HG03097 (cell line): ENCODE results near the gene APBA2.

Source experiments
- ATAC-seq: cut with Tn5 transposase; IDR thresholded peaks from one replicate; pipeline ENCODE4 v1.9.1; 2021; ENCODE audit not compliant: unreplicated experiment, low FRiP score

Gene APBA2

DNA sequence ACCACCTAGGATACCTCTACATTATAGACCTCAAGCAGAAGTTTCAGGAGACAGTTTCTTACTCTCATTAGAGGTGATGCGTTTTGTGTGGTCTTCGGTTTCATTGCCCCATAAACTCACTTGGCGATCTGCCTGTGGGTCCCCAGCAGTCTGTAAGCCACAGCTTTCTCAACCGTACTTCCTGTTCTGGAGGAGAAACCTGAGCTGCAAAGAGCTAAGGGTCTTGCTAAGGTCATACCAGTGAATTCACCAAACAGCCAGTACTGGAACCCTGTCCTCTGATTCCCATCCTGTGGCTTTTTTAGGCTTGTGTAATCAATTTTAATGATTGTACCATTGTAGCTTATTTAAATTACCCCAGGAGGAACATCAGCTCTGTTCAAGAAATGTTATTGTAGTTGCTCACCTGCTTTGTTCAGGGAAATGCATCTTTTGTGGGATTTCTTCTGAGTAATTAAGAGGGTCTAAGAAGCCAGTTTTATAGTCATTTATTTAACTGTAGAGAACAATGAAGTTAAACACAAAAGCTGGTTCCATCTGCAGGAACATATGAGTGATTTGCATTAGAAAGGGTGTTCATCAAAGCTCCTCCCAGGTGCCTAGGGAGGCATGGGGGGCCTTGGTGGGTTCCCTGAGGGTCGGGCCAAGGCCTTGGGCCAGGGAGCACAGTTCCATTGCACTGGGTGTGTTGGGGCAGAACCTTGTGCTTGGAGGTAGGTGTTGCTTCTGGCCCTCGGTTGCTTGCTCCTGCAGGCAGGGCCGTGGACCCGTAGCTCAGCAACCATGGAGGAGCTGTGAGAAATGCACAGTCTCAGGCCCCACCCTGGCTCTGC is 69.6 kb downstream of the APBA2 start:
- ATAC-seq: no peak

DNA sequence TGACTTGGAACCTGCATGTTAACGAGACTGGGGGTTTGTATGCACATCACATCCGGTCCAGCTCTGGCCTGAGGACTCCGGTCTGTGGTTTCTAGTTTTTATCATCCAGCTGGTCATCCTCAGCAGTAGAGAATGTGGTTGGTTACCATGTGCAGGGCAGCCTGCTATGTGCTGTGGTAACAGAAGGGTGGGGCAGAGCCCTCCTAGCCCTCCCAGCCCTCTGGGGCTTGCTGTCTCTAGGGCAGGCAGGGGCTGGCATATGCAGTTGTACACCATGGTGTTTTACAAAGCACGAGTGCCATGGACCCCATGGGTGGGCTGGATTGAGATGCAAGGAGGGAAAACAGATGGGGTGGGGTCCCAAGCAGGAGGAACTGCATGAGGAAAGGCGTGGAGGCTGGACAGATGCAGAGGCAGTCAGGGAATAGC is 70.2 kb downstream of the APBA2 start:
- no peak for ATAC-seq

DNA sequence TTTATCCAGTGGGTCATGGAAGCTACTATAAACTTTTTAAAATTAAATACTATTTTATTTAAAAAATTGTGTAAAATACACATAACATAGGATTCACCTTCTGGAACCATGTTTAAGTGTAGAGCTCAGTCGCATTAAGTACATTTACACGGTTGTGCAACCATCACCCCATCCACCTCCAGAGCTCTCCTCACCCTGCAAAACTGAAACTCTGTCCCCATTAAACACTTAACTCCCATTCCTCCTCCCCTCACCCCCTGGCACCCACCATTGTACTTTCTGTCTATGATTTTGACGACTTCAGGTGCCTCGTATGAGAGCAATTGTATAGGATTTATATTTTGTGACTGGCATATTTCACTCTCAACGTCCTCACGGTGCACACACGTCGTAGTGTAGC is 70.7 kb downstream of the APBA2 start:
- no peak for ATAC-seq

DNA sequence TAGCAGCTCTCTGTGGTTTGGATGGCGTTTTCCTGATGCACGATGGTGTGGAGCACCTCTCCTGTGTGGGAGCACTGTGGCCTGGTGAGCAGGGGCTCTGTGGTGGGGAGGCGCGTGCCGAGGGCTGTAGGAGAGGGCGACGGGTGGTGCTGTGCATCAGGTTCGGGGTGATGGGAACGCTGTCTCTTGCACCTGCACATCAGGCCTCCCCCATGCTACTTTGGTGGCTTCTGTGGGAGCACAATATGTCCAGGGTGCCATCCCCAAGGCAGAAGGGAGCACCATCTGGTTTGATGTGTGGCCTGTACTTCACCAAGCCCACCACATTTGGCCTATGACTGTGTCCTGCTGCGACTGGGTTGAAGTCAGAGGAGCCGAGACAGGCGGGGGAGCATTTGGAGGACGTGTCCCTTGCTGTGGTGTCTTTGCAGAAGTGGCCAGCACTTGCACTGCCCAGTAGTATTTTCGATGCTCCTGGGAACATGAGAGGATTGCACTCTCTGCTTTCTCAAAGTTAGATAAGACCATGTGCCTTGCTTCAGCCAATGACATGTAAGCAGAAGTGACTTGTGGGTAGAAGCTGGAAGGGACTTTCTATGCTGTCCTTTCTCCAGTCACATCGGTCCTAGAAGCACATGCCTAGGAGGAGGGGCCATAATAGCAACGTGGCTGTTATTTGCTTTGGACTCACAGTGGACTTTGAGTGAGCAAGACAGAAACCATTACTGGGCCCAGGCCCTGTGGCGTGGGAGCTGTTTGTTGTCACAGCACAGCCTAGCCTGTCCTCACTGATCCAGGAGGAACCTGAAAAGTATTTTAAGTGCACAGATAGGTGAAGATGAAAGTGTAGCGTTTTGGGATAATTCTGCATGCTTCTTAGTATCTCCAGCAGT is 72.1 kb downstream of the APBA2 start:
- no peak for ATAC-seq

DNA sequence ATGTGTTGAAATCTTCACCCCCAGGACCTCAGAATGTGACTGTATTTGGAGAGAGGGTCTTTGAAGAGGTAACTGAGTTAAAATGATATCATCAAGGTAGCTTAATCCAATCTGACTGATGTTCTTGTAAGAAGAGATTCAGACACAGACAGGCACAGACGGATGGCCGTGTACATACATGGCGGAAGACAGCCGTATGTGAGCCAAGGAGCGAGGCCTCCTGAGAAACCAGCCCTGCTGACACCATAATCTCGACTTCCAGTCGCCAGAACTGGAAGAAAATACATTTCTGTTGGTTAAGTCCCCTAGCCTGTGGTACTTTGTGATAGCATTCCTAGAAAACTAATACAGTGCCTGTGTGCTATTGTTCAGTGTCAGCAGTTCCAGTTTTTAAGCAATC is 73.6 kb downstream of the APBA2 start:
- ATAC-seq: no peak

DNA sequence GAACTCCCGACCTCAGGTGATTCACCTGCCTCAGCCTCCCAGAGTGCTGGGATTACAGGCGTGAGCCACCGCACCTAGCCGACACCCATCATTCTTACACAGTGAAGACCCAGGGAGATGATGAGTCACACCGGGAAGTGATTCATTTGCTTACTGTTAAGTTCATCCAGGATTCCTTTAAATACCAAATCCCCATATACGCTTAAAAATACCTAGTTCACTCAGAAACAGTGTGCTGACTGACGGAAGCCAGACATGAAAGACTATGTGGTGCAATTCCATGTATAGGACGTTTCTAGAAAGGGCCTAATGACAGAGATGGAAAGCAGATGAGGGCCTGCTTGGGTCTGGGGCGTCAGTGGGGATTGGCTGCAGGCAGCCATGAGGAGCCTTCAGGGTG is 75.2 kb downstream of the APBA2 start:
- ATAC-seq: no peak

DNA sequence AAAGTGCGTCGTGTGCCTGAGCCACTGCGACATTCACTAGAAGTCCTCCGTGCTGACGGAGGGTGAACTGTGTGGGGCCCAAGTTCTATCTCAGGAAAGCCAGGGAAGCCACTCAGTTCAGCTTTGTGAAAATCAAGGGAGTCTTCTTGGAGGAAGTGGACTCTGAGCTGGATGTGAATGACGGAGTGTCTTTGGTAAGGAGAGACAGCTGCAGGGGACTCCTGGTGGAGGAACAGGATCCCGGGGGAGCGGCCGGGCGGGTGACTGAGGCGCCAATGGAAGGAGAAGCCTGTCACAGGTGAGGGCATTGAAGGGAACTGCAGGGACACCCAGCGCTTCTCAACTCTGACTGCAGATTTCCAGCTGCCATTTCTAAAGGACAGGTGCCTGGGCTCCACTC is 75.6 kb downstream of the APBA2 start:
- ATAC-seq: no peak

DNA sequence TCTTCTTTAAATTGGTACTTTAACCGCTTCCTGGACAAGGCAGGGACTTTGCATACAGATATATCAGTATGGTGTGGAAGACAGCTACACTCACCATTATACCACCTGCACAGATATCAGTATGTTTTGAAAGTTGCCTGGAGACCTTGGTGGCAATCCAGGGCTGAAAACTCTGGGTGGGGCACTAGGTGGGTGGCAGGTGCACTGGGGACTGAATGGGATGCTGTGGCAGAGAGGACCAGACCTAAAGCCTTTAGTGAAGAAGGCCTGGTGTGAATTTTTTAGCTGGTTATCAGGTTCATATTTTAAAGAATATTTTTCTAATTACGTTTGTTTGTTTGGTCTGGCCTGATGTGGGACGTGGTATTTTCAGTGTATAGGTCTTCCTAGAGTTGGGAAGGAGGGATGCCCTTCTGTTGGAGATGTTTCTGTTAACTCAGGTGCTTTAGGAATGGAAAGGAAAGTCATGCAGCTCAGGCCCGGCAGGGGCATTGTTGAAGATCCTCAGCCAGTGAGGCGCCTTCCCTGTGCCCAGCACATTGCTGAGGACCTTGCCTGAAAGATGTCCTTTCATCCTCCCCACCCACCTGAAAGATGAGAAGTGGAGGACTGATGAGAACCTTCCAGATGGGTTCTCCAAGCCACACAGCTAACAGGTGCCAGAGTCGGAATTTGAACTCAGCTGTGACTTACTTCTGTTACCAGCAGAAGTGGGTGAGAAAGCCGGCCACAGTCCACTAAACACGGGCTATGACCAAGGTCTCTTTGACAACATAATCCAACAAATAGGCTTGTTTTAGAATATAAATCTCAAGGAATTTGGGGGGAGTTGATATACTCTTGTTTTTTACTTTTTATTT is 77.3 kb downstream of the APBA2 start:
- ATAC-seq: no peak

DNA sequence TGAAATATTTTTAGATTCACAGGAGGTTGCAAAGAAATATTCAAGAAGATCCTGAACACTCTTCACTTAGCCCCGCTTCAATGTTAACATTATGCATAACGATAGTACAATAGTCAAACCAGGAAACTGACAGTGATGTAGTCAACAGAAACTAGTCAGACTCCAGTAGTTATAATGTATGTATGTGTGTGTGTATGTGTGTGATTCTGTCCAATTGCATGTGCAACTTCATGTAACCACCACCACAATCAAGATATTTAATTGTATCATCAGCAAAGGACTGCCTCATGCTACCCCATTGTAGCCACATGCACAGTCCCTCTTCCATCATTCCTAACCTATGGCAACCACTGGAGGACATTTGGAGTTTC is 77.9 kb downstream of the APBA2 start:
- no peak for ATAC-seq

DNA sequence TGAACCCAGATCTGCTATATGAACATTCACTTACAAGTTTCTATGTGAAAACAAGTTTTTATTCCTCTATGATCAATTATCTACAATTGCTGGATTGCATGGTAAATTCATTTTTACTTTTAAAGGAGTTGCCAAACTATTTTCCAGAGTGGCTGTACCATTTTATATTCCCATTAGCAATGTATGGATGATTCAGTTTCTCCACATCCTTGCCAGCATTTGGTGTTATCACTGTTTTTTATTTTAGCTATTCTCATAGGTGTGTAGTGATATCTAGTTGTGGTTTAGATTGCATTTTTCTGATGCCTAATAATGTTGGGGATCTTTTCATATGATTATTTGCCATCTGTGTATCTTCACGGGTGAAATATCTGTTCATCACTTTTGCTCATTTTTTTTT is 78.3 kb downstream of the APBA2 start:
- no peak for ATAC-seq

DNA sequence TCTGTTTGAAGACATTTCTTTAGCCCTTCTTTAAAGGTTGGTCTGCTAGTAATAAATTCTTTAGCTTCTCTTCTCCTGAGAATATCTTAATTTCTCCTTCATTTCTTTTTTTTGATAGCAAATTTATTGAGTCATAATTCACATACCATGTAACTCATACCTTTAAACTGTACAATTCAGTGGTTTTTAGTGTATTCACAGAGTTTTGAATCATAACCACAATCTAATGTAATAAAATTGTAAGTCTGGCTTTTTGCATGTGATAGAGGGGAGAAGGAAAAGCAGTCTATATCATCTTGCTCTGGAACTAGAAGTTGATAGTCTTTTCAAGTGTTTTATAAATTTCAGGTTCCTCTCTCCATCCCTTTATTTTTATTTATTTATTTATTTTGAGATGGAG is 81.3 kb downstream of the APBA2 start:
- no peak for ATAC-seq

DNA sequence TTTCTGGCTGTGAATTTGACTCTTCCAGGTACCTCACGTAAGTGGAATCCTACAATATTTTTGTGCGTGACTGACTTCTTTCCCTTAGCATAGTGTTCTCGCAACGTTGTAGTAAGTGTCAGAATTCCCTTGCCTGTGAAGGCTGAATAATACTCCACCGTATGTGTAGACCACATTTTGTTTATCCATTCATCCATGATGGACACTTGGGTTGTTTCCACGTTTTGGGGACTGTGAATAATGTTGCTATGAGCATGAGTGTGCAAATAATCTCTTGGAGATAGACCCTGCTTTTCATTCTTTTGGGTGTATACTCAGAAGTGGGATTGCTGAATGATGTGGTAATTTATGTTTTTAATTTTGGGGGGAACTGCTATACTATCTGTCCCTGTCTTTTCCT is 82.2 kb downstream of the APBA2 start:
- ATAC-seq: no peak

DNA sequence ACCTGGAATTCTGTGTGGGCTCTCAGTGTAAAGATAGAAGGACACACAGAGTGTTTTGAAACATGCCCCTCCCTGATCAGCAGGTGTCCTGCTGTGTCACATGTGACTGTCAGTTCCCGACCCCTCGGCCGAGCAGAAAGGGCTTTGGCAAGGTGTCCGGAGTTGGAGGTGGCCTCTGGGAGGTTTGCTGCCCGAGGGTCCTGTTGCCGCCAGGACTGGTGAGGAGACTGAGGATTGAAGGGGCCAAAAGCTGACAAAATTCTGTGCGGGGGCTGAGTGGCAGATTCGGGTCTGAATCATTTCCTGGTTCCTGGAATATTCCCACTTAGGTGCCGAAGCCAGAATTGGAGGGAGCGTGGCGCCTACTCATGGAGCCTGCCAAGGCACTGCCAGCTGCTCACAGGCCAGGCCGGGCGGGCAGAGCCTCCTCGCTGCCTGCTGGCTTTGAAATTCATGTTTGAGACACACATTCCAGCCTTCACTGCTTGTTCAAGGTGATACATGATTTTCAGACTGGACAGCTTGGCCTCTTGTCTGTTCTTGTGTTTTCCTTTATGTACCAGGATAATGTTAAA is 83.8 kb downstream of the APBA2 start:
- no peak for ATAC-seq

DNA sequence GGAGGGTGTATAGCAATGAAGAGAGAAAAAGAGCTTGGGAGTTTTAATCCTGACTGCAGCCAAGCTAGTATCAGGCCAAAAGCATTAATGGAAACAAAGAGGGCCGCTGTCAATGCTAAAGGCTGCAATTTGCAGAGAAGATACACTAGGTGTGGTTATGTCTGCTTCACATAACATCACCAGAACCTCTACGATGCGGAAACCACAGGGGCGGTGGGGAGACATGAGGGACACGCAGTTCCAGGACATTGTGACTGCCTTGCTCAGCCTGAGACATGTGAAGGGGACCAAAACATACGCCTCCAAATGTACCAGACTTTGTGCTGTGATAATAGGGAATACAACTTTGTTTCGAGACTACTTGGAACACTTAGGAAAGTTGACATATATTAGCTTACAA is 88.4 kb downstream of the APBA2 start:
- no peak for ATAC-seq

DNA sequence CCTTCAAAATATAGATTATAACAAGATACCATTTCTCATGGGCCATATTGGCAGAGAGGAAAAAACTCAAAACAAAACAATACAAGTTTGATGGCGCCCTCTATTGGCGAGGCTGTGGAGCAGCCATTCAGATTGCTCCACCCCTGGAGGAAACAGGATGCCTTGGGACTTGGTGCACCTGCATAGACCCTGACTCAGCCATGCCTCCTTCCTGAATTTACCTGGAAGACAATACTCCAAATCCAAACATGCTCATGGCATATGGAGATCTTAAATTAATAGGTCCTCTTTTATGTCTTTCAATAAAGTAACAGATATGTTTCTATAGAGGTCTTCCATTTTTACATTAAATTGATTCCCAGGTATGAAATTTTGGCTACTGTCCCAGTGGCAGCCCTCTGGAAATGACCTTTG is 90.0 kb downstream of the APBA2 start:
- no peak for ATAC-seq

DNA sequence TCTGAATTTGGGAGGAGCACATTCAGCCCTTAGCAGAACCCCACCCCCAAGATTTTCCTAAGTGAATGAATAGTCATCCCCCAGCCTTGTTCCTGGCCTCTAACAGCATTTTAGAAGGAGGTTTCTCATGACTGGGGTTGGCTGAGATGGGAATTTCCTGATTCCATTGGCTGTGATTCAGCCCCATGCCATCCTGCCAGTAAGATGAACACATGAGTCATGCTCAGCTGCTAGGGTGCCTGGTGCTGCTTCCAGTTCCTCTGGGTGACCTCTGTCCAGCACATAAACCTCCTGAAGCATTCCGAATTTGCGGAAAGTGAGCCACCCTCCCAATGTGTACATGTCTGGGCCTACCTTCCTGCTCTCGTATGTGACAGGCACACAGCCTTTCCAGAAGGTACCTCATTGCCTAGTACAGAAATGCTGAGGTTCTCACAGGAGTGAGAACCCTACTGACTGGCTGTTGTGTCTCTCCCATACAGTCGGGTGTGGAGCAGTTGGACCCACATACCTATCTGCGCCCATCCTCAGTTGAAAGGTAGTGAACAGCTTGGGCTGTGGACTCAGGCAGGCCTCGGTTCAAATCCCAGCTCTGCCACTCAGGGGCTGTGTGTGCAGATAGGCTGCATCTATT is 91.7 kb downstream of the APBA2 start:
- no peak for ATAC-seq

DNA sequence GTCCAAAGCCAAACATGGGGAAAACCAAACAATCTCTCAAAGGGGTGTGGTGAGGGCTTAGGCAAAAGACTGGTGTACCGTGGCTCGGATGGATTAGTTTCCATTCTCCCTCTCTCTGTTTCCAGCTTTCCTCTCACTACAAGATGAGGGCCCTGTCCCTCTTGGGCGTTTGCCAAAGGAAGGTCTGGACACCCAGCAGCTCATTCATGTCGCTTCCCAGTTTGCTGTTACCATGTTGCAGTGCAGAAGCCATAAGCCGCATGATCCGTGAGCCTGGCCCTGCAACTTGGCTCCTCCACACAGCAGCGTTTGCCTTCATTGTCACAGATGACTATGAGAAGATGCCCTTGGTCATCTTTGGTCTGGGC is 92.2 kb downstream of the APBA2 start:
- no peak for ATAC-seq

DNA sequence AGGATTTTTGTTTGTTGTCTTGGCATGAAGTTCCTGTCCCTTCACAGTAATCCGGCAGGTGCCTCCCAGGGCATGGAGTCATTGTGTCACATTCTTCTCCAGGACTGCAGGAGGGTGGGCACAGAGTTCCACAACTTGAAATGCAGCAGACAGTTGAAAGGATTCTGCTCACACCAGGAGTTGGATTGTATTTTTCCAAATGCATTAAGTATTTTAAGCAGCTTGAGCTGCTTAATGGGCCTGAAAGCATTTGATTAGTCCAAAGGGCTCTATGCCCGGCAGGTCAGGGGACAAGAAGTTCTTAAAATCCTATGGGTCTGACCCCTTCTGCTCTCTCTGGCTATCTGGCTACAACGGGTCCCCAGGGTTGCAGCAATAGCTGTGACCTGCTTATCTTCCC is 92.9 kb downstream of the APBA2 start:
- ATAC-seq: no peak

DNA sequence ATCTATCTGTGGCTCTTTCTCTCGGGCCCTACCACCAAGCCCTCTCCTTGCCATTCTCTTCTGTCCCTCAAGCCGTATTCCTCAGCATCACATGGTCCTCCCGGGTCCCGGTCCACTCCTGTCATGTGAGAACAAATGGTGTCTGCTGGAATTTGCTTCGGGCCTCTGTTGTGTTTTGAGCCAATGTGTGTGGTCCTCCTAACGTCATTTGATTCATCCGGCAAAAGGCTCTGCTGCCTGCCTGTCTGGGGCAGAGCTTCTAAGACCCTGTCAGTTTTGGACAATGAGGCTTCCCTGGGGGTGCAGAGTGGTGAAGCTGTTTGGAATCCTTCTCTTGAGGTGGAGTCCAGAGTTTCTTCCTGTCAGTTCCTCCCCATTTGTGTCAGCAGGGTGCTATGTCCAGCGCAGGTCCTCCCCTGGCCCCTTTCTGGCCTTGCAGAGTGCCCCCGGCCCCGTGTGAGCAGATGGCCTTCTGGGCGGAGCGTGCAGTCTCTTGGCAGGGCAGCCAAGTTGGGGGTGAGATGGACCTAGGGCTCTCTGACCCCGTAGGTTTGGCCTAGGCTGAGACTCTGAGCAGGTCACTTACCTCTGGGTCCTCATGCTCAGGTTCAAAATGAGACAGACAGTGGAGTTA is 93.6 kb downstream of the APBA2 start:
- ATAC-seq: no peak
